Measurements from ENCODE around the gene LAMC3.

The LAMC3 gene

DNA sequence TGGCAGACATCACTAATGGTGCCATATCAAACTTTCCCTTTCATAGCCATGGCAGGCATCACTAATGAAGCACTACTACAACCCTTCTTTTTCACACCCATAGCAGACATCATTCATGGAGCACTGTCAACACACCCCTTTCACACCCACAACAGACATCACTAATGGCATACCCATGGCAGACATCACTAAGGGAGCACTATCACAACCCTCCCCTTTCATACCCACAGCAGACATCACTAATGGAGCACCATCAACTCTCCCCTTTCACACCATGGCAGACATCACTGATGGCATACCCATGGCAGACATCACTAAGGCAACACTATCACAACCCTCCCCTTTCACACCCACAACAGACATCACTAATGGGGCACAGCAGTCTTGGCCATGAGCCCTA, 33.7 kb downstream of the LAMC3 start:
- Histone ChIP-seq H3K4me3 (ENCODE audit: low read length) (no peak overlapping the region), H2BK120ac (ENCODE audit: low read depth, low read length) (no peak overlapping the region), H3K36me3 (ENCODE audit: control insufficient read depth, insufficient read depth, low read length) (peaks cover 7% of the 10 kb centered on the region), H2BK15ac (replicated peaks; ENCODE audit: low read depth) (no peak overlapping the region), H3K4me2 (ENCODE audit: low read length) (no peak overlapping the region), H4K5ac (ENCODE audit: low read length) (no peak overlapping the region), H4K8ac (ENCODE audit: low read depth, low read length) (no peak overlapping the region), H3K79me2 (ENCODE audit: control insufficient read depth, insufficient read depth, low read length) (no peaks in the 10 kb centered on the region), H3K56ac (ENCODE audit: low read length) (no peak overlapping the region), H3K23ac (ENCODE audit: low read length) (no peak overlapping the region), H3K4ac (ENCODE audit: low read depth, low read length) (no peak overlapping the region), H3K18ac (ENCODE audit: low read length) (no peak overlapping the region), H2AK5ac (ENCODE audit: low read length) (no peak overlapping the region), H3K27ac (ENCODE audit: low read depth, low read length) (no peak overlapping the region), H3K27me3 (ENCODE audit: insufficient read depth, low read length, poor library complexity) (no peaks in the 10 kb centered on the region), H3K79me1 (ENCODE audit: low read length) (no peaks in the 10 kb centered on the region), H3K4me1 (ENCODE audit: control insufficient read depth, low read depth, low read length) (no peaks in the 10 kb centered on the region), H2BK5ac (ENCODE audit: low read length) (no peak overlapping the region), H3K9ac (ENCODE audit: low read length) (no peak overlapping the region)
- DNase-seq: peak; percentile 46

DNA sequence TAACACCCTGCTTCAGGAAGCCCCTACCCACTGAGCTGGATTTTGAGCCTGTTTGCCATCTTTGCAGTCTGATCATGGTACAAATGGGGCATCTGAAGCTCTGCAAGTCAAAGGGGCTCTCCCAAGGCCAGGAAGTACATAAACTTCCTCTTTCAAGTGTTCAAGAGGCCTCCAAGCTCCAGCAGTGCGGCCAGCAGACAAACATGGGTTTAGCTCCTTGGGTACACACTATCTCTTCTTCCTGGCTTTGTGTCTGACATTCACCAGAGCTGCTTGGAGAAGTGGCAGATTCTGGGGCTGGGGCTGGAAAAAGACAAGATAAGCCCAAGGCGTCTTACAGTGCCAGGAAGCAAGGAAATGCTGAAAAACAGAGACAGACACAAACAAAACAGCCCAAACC, 34.1 kb downstream of the LAMC3 start:
- H3K18ac ChIP-seq (ENCODE audit: low read length): no peak overlapping the region
- no peak overlapping the region for H4K5ac ChIP-seq (ENCODE audit: low read length)
- no CpG with 5 or more reads among the region's 2 CpGs for WGBS (ENCODE audit: extremely low coverage, insufficient coverage, low lambda C conversion rate)
- no peaks in the 10 kb centered on the region for H3K4me1 ChIP-seq (ENCODE audit: control insufficient read depth, low read depth, low read length)
- peaks cover 7% of the 10 kb centered on the region for H3K36me3 ChIP-seq (ENCODE audit: control insufficient read depth, insufficient read depth, low read length)
- H2BK5ac ChIP-seq (ENCODE audit: low read length): no peak overlapping the region
- no peaks in the 10 kb centered on the region for H3K79me2 ChIP-seq (ENCODE audit: control insufficient read depth, insufficient read depth, low read length)
- H3K4ac ChIP-seq (ENCODE audit: low read depth, low read length): no peak overlapping the region
- H3K56ac ChIP-seq (ENCODE audit: low read length): no peak overlapping the region
- H3K27me3 ChIP-seq (ENCODE audit: insufficient read depth, low read length, poor library complexity): no peaks in the 10 kb centered on the region
- no peaks in the 10 kb centered on the region for H3K79me1 ChIP-seq (ENCODE audit: low read length)
- no peak overlapping the region for H4K8ac ChIP-seq (ENCODE audit: low read depth, low read length)
- H3K27ac ChIP-seq (ENCODE audit: low read depth, low read length): no peak overlapping the region
- H3K4me2 ChIP-seq (ENCODE audit: low read length): no peak overlapping the region
- H2AK5ac ChIP-seq (ENCODE audit: low read length): no peak overlapping the region
- no peak overlapping the region for H3K23ac ChIP-seq (ENCODE audit: low read length)
- peak; percentile 51 for DNase-seq
- no peak overlapping the region for H3K9ac ChIP-seq (ENCODE audit: low read length)
- H2BK15ac ChIP-seq (replicated peaks; ENCODE audit: low read depth): no peak overlapping the region
- H2BK120ac ChIP-seq (ENCODE audit: low read depth, low read length): no peak overlapping the region
- no peak overlapping the region for H3K4me3 ChIP-seq (ENCODE audit: low read length)

DNA sequence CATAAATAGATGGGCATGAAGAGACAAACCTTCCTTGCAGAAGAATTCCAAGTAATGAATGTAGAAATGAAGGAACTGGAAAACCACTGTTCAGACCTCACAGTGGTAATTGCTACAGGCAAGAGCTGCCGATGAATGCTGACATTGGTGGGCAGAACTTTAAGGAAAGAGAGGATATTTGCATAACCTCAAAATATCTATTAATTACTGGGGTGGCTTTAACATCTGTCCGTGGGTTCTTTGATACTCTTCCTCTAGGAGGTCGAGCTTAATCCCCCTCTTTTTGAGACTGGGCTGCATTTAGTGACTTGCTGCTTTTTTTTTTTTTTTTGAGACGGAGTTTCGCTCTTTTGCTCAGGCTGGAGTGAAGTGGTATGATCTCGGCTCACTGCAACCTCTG, 34.7 kb downstream of the LAMC3 start:
- no peak overlapping the region for H3K9ac ChIP-seq (ENCODE audit: low read length)
- no peak overlapping the region for H2BK5ac ChIP-seq (ENCODE audit: low read length)
- no peak for DNase-seq
- H3K4me2 ChIP-seq (ENCODE audit: low read length): no peak overlapping the region
- H3K4ac ChIP-seq (ENCODE audit: low read depth, low read length): no peak overlapping the region
- no peak overlapping the region for H3K23ac ChIP-seq (ENCODE audit: low read length)
- WGBS (ENCODE audit: extremely low coverage, insufficient coverage, low lambda C conversion rate): no CpG with 5 or more reads among the region's 6 CpGs
- no peak overlapping the region for H3K56ac ChIP-seq (ENCODE audit: low read length)
- H4K5ac ChIP-seq (ENCODE audit: low read length): no peak overlapping the region
- H2BK15ac ChIP-seq (replicated peaks; ENCODE audit: low read depth): no peak overlapping the region
- H3K79me1 ChIP-seq (ENCODE audit: low read length): no peaks in the 10 kb centered on the region
- no peak overlapping the region for H3K4me3 ChIP-seq (ENCODE audit: low read length)
- H3K27me3 ChIP-seq (ENCODE audit: insufficient read depth, low read length, poor library complexity): no peaks in the 10 kb centered on the region
- H3K79me2 ChIP-seq (ENCODE audit: control insufficient read depth, insufficient read depth, low read length): no peaks in the 10 kb centered on the region
- no peak overlapping the region for H3K18ac ChIP-seq (ENCODE audit: low read length)
- H3K4me1 ChIP-seq (ENCODE audit: control insufficient read depth, low read depth, low read length): no peaks in the 10 kb centered on the region
- H4K8ac ChIP-seq (ENCODE audit: low read depth, low read length): no peak overlapping the region
- peaks cover 7% of the 10 kb centered on the region for H3K36me3 ChIP-seq (ENCODE audit: control insufficient read depth, insufficient read depth, low read length)
- H2AK5ac ChIP-seq (ENCODE audit: low read length): no peak overlapping the region
- H3K27ac ChIP-seq (ENCODE audit: low read depth, low read length): no peak overlapping the region
- H2BK120ac ChIP-seq (ENCODE audit: low read depth, low read length): no peak overlapping the region

DNA sequence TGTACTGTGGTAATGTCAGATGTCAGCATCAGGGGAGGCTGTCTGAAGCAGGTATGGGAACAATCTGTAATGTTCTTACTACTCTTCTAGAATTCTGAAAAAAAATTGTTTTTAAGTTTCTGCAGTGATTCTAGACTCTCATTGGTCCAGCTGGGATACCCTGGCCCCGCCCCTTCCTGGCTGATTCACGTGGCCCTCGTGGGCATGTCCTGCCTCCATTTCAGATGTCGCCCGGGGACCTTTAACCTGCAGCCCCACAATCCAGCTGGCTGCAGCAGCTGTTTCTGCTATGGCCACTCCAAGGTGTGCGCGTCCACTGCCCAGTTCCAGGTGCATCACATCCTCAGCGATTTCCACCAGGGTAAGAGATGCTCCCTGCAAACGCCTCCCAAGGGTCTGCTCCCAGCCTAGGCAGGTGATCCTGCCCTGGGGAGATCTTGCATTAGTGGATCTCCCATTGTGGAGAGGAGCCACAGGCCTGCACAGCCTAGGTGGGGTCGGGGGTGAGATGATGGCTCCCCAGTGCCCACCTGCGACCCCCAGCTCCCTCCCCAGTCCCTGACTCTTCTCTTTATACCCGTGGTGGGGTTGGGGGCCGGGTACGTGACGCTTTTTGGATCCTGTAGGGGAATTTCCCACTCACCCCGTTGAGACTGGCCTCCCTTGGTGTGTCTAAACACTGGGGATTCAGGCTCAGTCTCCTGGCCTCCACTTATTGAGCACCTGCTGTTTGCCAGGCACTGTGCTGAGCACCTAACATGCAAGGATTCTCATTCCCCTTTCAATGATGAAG, 36.5 kb downstream of the LAMC3 start:
- no CpG with 5 or more reads among the region's 16 CpGs for WGBS (ENCODE audit: extremely low coverage, insufficient coverage, low lambda C conversion rate)

DNA sequence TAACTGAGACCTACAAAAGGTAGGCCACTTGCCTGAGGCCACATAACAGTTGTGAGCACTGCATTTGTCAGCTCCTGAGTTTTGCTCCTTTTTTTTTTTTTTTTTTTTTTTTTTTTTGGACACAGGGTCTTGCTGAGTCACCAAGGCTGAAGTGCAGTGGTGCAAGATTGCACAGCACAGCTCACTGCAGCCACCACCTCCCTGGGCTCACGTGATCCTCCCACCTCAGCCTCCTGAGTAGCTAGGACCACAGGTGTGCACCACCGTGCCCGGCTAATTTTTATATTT, 37.1 kb downstream of the LAMC3 start:
- H2BK120ac ChIP-seq (ENCODE audit: low read depth, low read length): no peak overlapping the region
- no peak overlapping the region for H3K9ac ChIP-seq (ENCODE audit: low read length)
- no peak overlapping the region for H4K8ac ChIP-seq (ENCODE audit: low read depth, low read length)
- H2BK15ac ChIP-seq (replicated peaks; ENCODE audit: low read depth): no peak overlapping the region
- H3K79me1 ChIP-seq (ENCODE audit: low read length): no peaks in the 10 kb centered on the region
- no peaks in the 10 kb centered on the region for H3K4me1 ChIP-seq (ENCODE audit: control insufficient read depth, low read depth, low read length)
- no peak overlapping the region for H2BK5ac ChIP-seq (ENCODE audit: low read length)
- H3K23ac ChIP-seq (ENCODE audit: low read length): no peak overlapping the region
- H3K36me3 ChIP-seq (ENCODE audit: control insufficient read depth, insufficient read depth, low read length): peaks cover 7% of the 10 kb centered on the region
- H3K18ac ChIP-seq (ENCODE audit: low read length): no peak overlapping the region
- no peak overlapping the region for H3K4ac ChIP-seq (ENCODE audit: low read depth, low read length)
- no peaks in the 10 kb centered on the region for H3K27me3 ChIP-seq (ENCODE audit: insufficient read depth, low read length, poor library complexity)
- H3K56ac ChIP-seq (ENCODE audit: low read length): no peak overlapping the region
- no peak overlapping the region for H3K27ac ChIP-seq (ENCODE audit: low read depth, low read length)
- H2AK5ac ChIP-seq (ENCODE audit: low read length): no peak overlapping the region
- no peak overlapping the region for H4K5ac ChIP-seq (ENCODE audit: low read length)
- no peak overlapping the region for H3K4me3 ChIP-seq (ENCODE audit: low read length)
- no peak for DNase-seq
- H3K79me2 ChIP-seq (ENCODE audit: control insufficient read depth, insufficient read depth, low read length): no peaks in the 10 kb centered on the region
- H3K4me2 ChIP-seq (ENCODE audit: low read length): no peak overlapping the region
- no CpG with 5 or more reads among the region's 3 CpGs for WGBS (ENCODE audit: extremely low coverage, insufficient coverage, low lambda C conversion rate)

More for the DNA sequence above, 36.5 kb downstream of the LAMC3 start:
- Histone ChIP-seq H2BK120ac (ENCODE audit: low read depth, low read length) (no peak overlapping the region), H3K9ac (ENCODE audit: low read length) (no peak overlapping the region), H3K79me2 (ENCODE audit: control insufficient read depth, insufficient read depth, low read length) (no peaks in the 10 kb centered on the region), H3K23ac (ENCODE audit: low read length) (no peak overlapping the region), H3K27ac (ENCODE audit: low read depth, low read length) (no peak overlapping the region), H3K36me3 (ENCODE audit: control insufficient read depth, insufficient read depth, low read length) (peaks cover 7% of the 10 kb centered on the region), H2BK15ac (replicated peaks; ENCODE audit: low read depth) (no peak overlapping the region), H3K4ac (ENCODE audit: low read depth, low read length) (no peak overlapping the region), H3K56ac (ENCODE audit: low read length) (no peak overlapping the region), H2BK5ac (ENCODE audit: low read length) (no peak overlapping the region), H3K79me1 (ENCODE audit: low read length) (no peaks in the 10 kb centered on the region), H2AK5ac (ENCODE audit: low read length) (no peak overlapping the region), H3K4me3 (ENCODE audit: low read length) (no peak overlapping the region), H3K27me3 (ENCODE audit: insufficient read depth, low read length, poor library complexity) (no peaks in the 10 kb centered on the region), H4K8ac (ENCODE audit: low read depth, low read length) (no peak overlapping the region), H3K4me2 (ENCODE audit: low read length) (no peak overlapping the region), H3K4me1 (ENCODE audit: control insufficient read depth, low read depth, low read length) (no peaks in the 10 kb centered on the region), H3K18ac (ENCODE audit: low read length) (no peak overlapping the region), H4K5ac (ENCODE audit: low read length) (no peak overlapping the region)
- DNase-seq: no peak

DNA sequence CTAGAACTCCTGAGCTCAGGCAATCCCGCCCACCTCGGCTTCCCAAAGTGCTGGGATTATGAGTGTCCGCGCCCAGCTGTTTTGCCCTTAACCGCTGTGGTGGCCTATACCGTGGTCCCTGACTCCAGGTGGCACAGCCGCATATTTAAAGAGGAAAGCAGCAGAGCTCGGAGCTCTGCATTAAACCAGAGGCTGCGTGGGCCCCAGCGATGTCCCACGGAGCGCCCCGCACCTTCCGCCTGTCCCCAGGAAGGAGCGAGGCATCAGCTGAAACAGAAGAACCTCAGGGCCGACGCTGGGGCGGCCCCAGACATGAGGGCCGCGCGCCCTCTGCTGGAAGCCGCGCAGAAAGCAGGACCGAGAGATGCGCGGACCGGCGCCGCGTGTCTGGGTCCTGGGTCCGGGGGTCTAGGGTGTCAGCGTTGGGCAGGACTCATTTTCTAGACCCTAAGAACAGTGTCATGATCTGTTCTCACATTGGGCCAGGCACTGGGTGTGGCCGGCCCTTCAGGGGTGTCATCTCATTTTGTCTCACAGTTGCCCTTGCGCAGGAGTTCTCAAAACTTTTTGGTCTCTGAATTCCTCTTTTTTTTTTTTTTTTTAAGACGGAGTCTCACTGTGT, 37.7 kb downstream of the LAMC3 start:
- H2BK5ac ChIP-seq (ENCODE audit: low read length): no peak overlapping the region
- H4K5ac ChIP-seq (ENCODE audit: low read length): no peak overlapping the region
- no peak overlapping the region for H3K27ac ChIP-seq (ENCODE audit: low read depth, low read length)
- no peak overlapping the region for H2BK15ac ChIP-seq (replicated peaks; ENCODE audit: low read depth)
- H3K4me3 ChIP-seq (ENCODE audit: low read length): no peak overlapping the region
- no peak overlapping the region for H3K23ac ChIP-seq (ENCODE audit: low read length)
- no peaks in the 10 kb centered on the region for H3K4me1 ChIP-seq (ENCODE audit: control insufficient read depth, low read depth, low read length)
- peaks cover 7% of the 10 kb centered on the region for H3K36me3 ChIP-seq (ENCODE audit: control insufficient read depth, insufficient read depth, low read length)
- no peak overlapping the region for H3K18ac ChIP-seq (ENCODE audit: low read length)
- no peak overlapping the region for H2AK5ac ChIP-seq (ENCODE audit: low read length)
- peak; percentile 80 for DNase-seq
- no peaks in the 10 kb centered on the region for H3K79me2 ChIP-seq (ENCODE audit: control insufficient read depth, insufficient read depth, low read length)
- H3K9ac ChIP-seq (ENCODE audit: low read length): no peak overlapping the region
- no peak overlapping the region for H3K4me2 ChIP-seq (ENCODE audit: low read length)
- no peaks in the 10 kb centered on the region for H3K27me3 ChIP-seq (ENCODE audit: insufficient read depth, low read length, poor library complexity)
- peak overlapping the region; percentile 42 for H3K56ac ChIP-seq (ENCODE audit: low read length)
- H3K79me1 ChIP-seq (ENCODE audit: low read length): no peaks in the 10 kb centered on the region
- no peak overlapping the region for H4K8ac ChIP-seq (ENCODE audit: low read depth, low read length)
- no peak overlapping the region for H3K4ac ChIP-seq (ENCODE audit: low read depth, low read length)
- no peak overlapping the region for H2BK120ac ChIP-seq (ENCODE audit: low read depth, low read length)
- no CpG with 5 or more reads among the region's 35 CpGs for WGBS (ENCODE audit: extremely low coverage, insufficient coverage, low lambda C conversion rate)
